IPS DF 6.9 (cell line): ENCODE measurements around the gene TMBIM4.
"Not testable (repeated sequence)": the region's sequence is repeated elsewhere in the genome, so short reads cannot be mapped to it uniquely, and the experiment has no call there.

Source experiments
- DNase-seq: peaks from one replicate; pipeline ENCODE4 v3.0.0-alpha.2; 2013; ENCODE audit warnings: low read depth, low spot score
- H3K27ac ChIP-seq: one replicate; pipeline ENCODE4 v1.5.1; 2013; ENCODE audit warnings: low read length, control low read depth
- H3K27me3 ChIP-seq: 2 replicates; pipeline ENCODE4 v1.6.1; 2013; ENCODE audit warnings: mild to moderate bottlenecking, low read length; ENCODE audit not compliant: control insufficient read depth, insufficient read depth
- H3K36me3 ChIP-seq: 2 replicates; pipeline ENCODE4 v1.6.1; 2013; ENCODE audit warnings: low read length; ENCODE audit not compliant: control insufficient read depth, insufficient read depth
- H3K4me1 ChIP-seq: 2 replicates; pipeline ENCODE4 v1.6.1; 2013; ENCODE audit warnings: low read length; ENCODE audit not compliant: control insufficient read depth, insufficient read depth
- H3K4me3 ChIP-seq: 2 replicates; pipeline ENCODE4 v1.5.1; 2013; ENCODE audit warnings: mild to moderate bottlenecking, low read length
- H3K9me3 ChIP-seq: 2 replicates; pipeline ENCODE4 v1.6.1; 2013; ENCODE audit warnings: low read length, inconsistent platforms; ENCODE audit not compliant: control insufficient read depth, insufficient read depth
- WGBS: extraction: QIAGEN DNeasy Blood & Tissue Kit; methylation state at CpG from one replicate; pipeline ENCODE4 v1.1.7; 2013; ENCODE audit warnings: mixed read lengths, missing lambda C conversion rate; ENCODE audit not compliant: insufficient read length, insufficient coverage; 5-methylcytosine and 5-hydroxymethylcytosine counted together

Gene TMBIM4

GRCh38 chr12:66184822-66185221 is 15.0 kb upstream of the TMBIM4 start:
- DNase-seq, H3K27ac ChIP-seq, H3K4me1 ChIP-seq, H3K4me3 ChIP-seq, H3K9me3 ChIP-seq, H3K36me3 ChIP-seq: not testable (repeated sequence)
- peaks cover 14% of the 10 kb centered on the region for H3K27me3 ChIP-seq
- WGBS, result no CpG with 5 or more reads among the region's 3 CpGs

- H3K36me3 ChIP-seq, result no peaks in the 10 kb centered on the region
- H3K27me3 ChIP-seq, result no peaks in the 10 kb centered on the region; the same call in 1 of the 2 replicates
- H3K9me3 ChIP-seq, result no peaks in the 10 kb centered on the region
- no peak for DNase-seq
- H3K4me1 ChIP-seq, result no peaks in the 10 kb centered on the region
- no peak overlapping the region for H3K4me3 ChIP-seq
- no peak overlapping the region for H3K27ac ChIP-seq
- WGBS, result no CpG with 5 or more reads among the region's 3 CpGs
Observed at GRCh38 chr12:66182956-66183355, 13.2 kb upstream of the TMBIM4 start.

GRCh38 chr12:66176105-66176900 is 6.5 kb upstream of the TMBIM4 start:
- H3K4me1 ChIP-seq, result no peaks in the 10 kb centered on the region

GRCh38 chr12:66174391-66175325 is 4.9 kb upstream of the TMBIM4 start:
- not testable (repeated sequence) for H3K4me1 ChIP-seq, H3K27me3 ChIP-seq, DNase-seq, H3K36me3 ChIP-seq, H3K4me3 ChIP-seq, H3K27ac ChIP-seq, H3K9me3 ChIP-seq
- WGBS, result no CpG with 5 or more reads among the region's 54 CpGs

More at GRCh38 chr12:66176105-66176900, 6.5 kb upstream of the TMBIM4 start:
- Histone ChIP-seq H3K4me3 (no peak overlapping the region), H3K27ac (no peak overlapping the region), H3K36me3 (no peaks in the 10 kb centered on the region), H3K27me3 (no peaks in the 10 kb centered on the region), H3K9me3 (no peaks in the 10 kb centered on the region)
- DNase-seq, result no peak
- no CpG with 5 or more reads among the region's 1 CpG for WGBS

GRCh38 chr12:66170606-66171005 is 810 bp upstream of the TMBIM4 start:
- 100% methylated on average over 1 of the region's 3 CpGs for WGBS
- no peak for DNase-seq
- Histone ChIP-seq H3K27ac (no peak overlapping the region), H3K4me1 (no peaks in the 10 kb centered on the region), H3K4me3 (no peak overlapping the region), H3K9me3 (no peaks in the 10 kb centered on the region), H3K36me3 (no peaks in the 10 kb centered on the region), H3K27me3 (no peaks in the 10 kb centered on the region)

- WGBS, result no CpG with 5 or more reads among the region's 8 CpGs
- no peaks in the 10 kb centered on the region for H3K36me3 ChIP-seq
- no peak for DNase-seq
- H3K27me3 ChIP-seq, result no peaks in the 10 kb centered on the region
- no peaks in the 10 kb centered on the region for H3K4me1 ChIP-seq
- H3K4me3 ChIP-seq, result no peak overlapping the region
- no peak overlapping the region for H3K27ac ChIP-seq
- no peaks in the 10 kb centered on the region for H3K9me3 ChIP-seq
Observed at GRCh38 chr12:66168410-66168809, 1.4 kb downstream of the TMBIM4 start.

GRCh38 chr12:66166561-66166960 is 3.2 kb downstream of the TMBIM4 start:
- Histone ChIP-seq H3K27me3 (no peaks in the 10 kb centered on the region), H3K9me3 (no peaks in the 10 kb centered on the region), H3K4me3 (no peak overlapping the region), H3K27ac (no peak overlapping the region), H3K36me3 (no peaks in the 10 kb centered on the region), H3K4me1 (no peaks in the 10 kb centered on the region)
- no peak for DNase-seq
- no CpG with 5 or more reads among the region's 2 CpGs for WGBS

GRCh38 chr12:66165141-66165540 is 4.7 kb downstream of the TMBIM4 start:
- Histone ChIP-seq H3K9me3 (no peaks in the 10 kb centered on the region), H3K27ac (no peak overlapping the region), H3K4me3 (no peak overlapping the region), H3K36me3 (no peaks in the 10 kb centered on the region), H3K27me3 (no peaks in the 10 kb centered on the region), H3K4me1 (no peaks in the 10 kb centered on the region)
- WGBS, result no CpG with 5 or more reads among the region's 2 CpGs
- no peak for DNase-seq

GRCh38 chr12:66164349-66164821 is 5.4 kb downstream of the TMBIM4 start:
- Histone ChIP-seq H3K36me3 (no peaks in the 10 kb centered on the region), H3K4me1 (no peaks in the 10 kb centered on the region), H3K27ac (no peak overlapping the region), H3K27me3 (no peaks in the 10 kb centered on the region), H3K9me3 (no peaks in the 10 kb centered on the region), H3K4me3 (no peak overlapping the region)
- no peak for DNase-seq
- no CpG with 5 or more reads among the region's 3 CpGs for WGBS

GRCh38 chr12:66163289-66163688 is 6.5 kb downstream of the TMBIM4 start:
- H3K27me3 ChIP-seq, result no peaks in the 10 kb centered on the region
- H3K36me3 ChIP-seq, result no peaks in the 10 kb centered on the region
- no CpG with 5 or more reads among the region's 4 CpGs for WGBS
- H3K4me1 ChIP-seq, result no peaks in the 10 kb centered on the region
- H3K4me3 ChIP-seq, result no peak overlapping the region
- DNase-seq, result no peak
- H3K9me3 ChIP-seq, result no peaks in the 10 kb centered on the region
- H3K27ac ChIP-seq, result no peak overlapping the region
